NCI-H748 (cell line): ENCODE results near the gene SDC4.
A peak's percentile ranks its signal among the peaks of the same experiment; 100 is the strongest.

Source experiments
- DNase-seq: peaks from one replicate; lab custom pipeline; 2025; ENCODE audit not compliant: unreplicated experiment; lab: John Stamatoyannopoulos, UW

Gene SDC4

GRCh38 chr20:45347936-45348778 lies at the start of gene SDC4:
Gene SDC4, minus strand, starts transcription at chr20:45348424. Its CDS starts 40 bp downstream, at chr20:45348384.
- peak; percentile 59 for DNase-seq

GRCh38 chr20:45395114-45395415 lies 46.8 kb upstream of the SDC4 start:
- DNase-seq: no peak

DNA sequence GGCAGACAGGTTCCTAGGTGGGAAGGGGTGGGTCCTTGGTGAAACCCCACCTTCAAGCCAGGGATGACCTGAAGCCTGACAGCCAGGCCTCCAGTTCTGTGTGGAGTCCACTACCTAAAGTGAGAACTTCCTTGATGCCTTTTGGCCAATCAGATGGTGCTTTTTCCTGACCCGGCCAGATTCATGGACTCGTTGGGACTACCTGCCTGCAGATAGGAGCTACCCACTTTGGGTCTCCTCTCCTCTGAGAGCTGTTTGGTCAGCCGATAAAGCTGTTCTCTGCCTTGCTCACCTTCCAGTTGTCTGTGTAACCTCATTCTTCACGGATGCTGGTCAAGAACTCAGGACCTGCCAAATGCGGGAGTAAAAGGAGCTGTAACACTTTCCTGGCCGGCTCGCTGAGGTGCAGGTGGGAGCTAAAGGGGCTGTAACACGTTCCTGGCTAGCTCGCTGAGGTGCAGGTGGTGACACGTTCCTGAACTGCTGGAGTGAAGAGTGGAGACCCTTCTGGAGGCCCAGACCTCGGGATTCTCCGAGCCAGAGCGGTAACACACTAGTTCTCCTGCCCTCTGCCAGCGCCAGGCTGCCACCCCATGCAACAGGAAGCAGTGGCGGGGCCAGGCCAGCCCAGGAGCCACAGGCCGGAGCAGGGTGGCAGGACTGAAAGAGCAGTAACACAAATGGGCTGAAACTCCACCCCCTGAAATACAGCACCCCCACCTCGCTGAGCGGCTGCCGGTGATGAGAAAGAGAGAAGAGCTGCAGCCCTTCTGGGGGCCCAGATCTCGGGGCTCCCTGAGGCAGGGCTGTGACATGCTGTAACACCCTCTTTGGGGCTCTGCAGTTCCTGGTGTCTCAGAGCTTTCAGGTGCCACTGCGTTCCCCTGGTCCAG lies 46.2 kb upstream of the SDC4 start:
- no peak for DNase-seq

DNA sequence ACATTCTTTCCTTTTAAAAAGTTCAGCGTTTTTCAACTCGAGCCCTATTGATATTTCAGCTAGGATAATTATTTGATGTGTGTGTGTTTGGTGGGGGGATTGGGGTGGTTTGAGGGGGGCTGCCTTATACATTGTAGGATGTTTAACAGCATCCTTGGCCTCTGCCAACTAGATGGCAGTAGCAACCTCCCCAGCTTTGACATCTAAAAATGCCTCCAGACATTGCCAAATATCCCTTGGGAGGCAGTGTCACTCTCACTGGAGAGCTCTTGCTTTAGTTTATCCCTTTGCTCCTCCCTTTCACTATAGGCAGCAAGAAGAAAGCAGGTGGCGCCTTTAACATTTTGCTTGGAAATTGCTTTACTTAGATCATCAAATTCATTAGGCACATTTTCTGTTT lies 44.5 kb upstream of the SDC4 start:
- DNase-seq: no peak

GRCh38 chr20:45391559-45391958 lies 43.3 kb upstream of the SDC4 start:
- DNase-seq: no peak

DNA sequence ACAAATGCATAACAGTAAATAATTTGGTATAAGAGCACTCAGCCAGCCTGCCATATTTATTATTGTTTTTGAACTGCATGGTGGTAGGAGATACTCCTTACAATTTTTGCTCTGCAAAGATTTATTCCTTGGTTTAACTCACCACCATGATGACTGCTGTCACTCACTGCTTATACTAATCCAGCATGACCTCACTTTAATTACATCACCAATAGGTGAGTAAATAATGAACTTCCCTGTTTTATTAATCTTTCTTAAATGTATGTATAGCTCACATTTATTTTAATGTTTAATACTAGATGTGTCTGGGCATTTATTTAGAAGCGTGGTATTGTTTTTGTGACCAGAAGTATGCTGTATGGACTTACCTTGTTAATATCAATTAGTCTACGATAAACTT lies 42.7 kb upstream of the SDC4 start:
- DNase-seq: no peak

DNA sequence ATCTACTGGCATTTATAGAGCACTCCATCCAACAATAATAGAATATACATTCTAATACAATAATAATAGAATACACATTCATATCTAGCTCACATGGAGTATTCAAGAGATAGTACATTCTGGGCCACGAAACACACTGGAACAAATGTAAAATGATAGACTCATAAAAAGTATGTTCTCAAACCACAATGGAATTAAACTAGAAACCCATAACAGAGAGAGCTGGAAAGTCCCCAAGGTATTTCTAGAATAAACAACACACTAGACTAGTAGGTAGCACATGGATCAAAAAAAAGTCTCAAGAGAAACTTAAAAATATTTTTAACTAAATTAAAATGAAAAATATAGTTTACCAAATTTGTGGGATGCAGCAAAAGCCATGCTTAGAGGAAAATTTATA lies 39.0 kb upstream of the SDC4 start:
- no peak for DNase-seq

DNA sequence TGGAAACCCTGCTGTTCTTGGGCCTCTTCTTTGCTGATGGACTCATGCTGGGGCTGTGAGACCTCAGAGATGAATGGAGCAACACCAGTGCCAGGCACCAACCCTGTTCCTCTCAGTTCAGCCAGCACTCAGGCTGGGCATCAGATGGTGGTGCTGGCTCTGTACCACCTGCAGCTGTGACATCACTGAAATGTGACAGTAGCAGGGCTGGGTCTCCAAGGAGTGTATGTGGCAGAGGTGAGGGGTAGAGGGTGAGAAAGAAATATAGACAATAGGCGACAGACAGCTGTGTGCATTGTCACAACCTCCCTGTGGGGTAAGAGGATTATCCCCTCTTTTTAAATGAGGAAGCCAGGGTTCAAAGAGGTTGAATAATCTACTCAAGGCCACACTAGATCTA lies 30.0 kb upstream of the SDC4 start, which contains the start of gene TP53TG5:
Gene TP53TG5, minus strand, starts transcription at position 135 of the 400 bp plus-strand sequence. Its CDS starts 89 bp downstream, at position 46.
- DNase-seq: no peak

GRCh38 chr20:45377269-45377668 lies 29.0 kb upstream of the SDC4 start:
- no peak for DNase-seq

- DNase-seq: no peak
Measured at GRCh38 chr20:45374966-45375365, 26.7 kb upstream of the SDC4 start.

GRCh38 chr20:45374101-45374467 lies 25.9 kb upstream of the SDC4 start:
- no peak for DNase-seq

- peak; percentile 77 for DNase-seq
Measured at GRCh38 chr20:45373353-45374100, 25.3 kb upstream of the SDC4 start.

DNA sequence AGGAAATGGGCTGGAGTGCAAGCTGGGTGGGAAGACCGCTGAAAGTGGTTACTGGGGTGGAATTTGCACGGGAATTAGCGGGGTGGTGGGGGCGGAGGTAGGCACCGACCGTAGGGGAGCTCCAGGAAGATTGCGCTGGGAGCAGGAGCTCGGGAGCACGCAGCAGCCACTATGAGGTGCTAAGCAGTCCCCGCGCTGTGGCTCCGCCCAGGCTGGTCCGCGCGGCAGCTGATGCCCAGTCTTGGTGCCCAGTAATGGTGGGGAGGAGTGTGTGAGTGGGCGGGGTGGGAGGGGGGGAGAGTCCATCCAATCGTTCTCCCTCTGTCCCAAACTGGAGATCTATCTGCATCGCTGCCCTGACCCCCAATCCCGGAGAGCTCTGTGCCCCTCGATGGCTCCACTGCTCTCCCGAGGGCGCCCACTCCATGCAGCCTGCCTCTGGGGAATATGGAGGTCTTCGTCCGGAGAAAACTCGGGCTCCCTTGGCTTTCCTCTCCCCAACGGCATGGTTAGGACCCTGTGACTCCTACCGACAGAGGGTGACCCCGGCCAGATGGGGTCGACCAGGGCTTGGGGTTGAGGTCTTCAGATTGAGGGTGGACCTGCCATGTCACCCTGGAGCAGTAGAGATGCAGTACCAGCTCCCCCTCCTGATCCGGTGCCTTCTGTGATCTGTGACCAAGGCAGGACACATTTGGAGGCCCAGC lies 24.6 kb upstream of the SDC4 start:
- no peak for DNase-seq

- DNase-seq: no peak
Measured at GRCh38 chr20:45372241-45372640, 24.0 kb upstream of the SDC4 start.

DNA sequence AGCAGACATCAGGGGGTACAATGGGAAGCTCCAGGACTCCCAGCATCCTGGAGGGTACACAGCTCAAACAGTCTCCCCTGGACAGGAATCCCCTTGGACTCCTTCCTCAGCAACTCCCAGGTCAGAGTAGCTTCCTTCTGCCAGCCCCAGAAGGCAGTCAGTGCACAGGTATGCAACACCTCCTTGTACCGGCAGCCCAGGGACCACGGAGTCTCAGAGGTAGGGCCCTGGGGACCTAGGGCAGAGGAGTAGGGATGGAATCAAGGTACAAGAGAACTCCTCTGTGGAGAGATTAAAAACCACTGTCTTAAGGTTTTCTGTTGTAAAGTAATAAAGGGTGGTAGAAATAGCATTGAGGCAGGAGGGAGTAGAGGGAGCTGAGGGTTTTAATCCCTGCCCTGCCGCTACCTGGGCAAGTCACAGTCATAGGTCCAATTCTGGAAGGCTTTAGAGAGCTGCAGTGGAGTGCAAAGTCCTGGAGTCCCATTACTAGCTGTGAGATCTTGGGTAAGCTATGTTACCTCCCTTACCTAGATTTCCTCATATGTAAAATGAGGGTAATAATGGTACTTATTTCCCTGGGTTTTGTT lies 22.4 kb upstream of the SDC4 start:
- no peak for DNase-seq

- DNase-seq: no peak
Measured at GRCh38 chr20:45368221-45368980, 20.2 kb upstream of the SDC4 start.

GRCh38 chr20:45367126-45367525 lies 18.9 kb upstream of the SDC4 start:
- DNase-seq: no peak

GRCh38 chr20:45366631-45367030 lies 18.4 kb upstream of the SDC4 start:
- DNase-seq: no peak

GRCh38 chr20:45366192-45366591 lies 18.0 kb upstream of the SDC4 start:
- no peak for DNase-seq
